ENCODE measurements around the gene LAMTOR2.

- TF ChIP-seq POLR2A (IDR thresholded peaks at IDR 0.05; ENCODE audit: low read depth, low read length), result no peak
- 0 out of 2 replicates have a peak, but pooled peaks have one; percentile 9 for TF ChIP-seq POLR2AphosphoS5 (IDR thresholded peaks at IDR 0.05; ENCODE audit: low read depth, low read length)
These were observed 47.8 kb upstream of the LAMTOR2 start for GRCh38 chr1:156006666-156007376.

Measured in GM12892 (cell line).